HL-60 (cell line): ENCODE data around the gene CENPC.

Experiments
- CTCF ChIP-seq: IDR thresholded peaks from one replicate; pipeline ENCODE4 v1.5.1; 2011; ENCODE audit warnings: low read length, control low read depth, inconsistent platforms; ENCODE audit not compliant: insufficient read depth
- GABPA ChIP-seq: IDR thresholded peaks from 2 replicates; pipeline ENCODE4 v1.6.1; 2012; ENCODE audit warnings: low read depth
- POLR2AphosphoS5 ChIP-seq: IDR thresholded peaks from 2 replicates; pipeline ENCODE4 v1.6.1; 2012; ENCODE audit warnings: low read depth
- REST ChIP-seq: IDR thresholded peaks from 2 replicates; pipeline ENCODE4 v1.6.1; 2012; ENCODE audit warnings: low read depth; ENCODE audit not compliant: insufficient replicate concordance
- SPI1 ChIP-seq: IDR thresholded peaks from 2 replicates; pipeline ENCODE4 v1.6.1; 2012; ENCODE audit warnings: low read depth, mild to moderate bottlenecking, borderline replicate concordance

GRCh38 chr4:67468830-67469229 lies 76.5 kb downstream of the CENPC start:
- no peak for TF ChIP-seq REST
- TF ChIP-seq CTCF, result no peak
- no peak for TF ChIP-seq GABPA
- no peak for TF ChIP-seq POLR2AphosphoS5
- no peak for TF ChIP-seq SPI1
